ENCODE results near the gene KIAA1217.

DNA sequence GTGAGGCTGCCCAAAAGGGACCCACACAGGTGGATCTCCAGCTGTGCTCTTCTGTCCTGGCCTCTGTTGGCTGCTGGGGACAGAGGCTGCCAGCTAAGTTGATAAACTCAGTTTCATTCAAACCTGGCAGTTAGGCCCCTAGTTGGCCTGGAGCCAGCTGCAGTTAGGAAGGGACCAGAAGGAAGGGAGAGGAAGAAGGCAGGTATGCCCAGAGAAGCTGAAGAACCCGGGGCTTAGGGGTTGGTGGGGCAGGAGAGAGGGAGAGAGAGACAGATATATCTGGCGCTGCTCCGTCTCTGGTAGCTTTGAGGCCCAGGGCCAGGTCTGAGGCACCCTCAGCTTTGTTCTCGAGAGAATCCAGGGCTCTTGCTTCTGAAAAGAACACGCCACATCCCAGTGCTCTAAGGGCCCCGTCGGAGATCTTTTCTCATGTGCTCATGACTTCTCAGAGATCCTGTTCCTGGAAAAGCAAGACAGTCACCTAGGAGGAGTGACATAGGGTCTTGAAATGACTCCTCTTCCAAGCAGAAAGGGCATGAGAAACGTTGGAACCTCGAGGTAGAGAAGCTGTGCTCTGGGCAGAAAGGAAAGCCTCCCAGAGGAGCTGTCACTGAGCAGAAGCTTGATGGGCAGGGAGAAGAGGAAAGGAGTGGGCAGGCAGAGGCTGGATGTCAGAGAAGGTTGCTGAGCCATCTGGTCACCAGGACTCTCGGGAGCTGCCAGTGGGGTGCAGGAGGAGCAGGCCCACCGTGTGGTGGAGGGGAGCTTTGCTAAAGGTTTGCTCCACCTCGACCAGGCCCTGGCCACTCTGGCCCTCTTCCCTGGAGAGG, 361.1 kb downstream of the KIAA1217 start:
- TF ChIP-seq POLR2A (IDR thresholded peaks at IDR 0.05) = no peak
- TF ChIP-seq, protein P1, sequence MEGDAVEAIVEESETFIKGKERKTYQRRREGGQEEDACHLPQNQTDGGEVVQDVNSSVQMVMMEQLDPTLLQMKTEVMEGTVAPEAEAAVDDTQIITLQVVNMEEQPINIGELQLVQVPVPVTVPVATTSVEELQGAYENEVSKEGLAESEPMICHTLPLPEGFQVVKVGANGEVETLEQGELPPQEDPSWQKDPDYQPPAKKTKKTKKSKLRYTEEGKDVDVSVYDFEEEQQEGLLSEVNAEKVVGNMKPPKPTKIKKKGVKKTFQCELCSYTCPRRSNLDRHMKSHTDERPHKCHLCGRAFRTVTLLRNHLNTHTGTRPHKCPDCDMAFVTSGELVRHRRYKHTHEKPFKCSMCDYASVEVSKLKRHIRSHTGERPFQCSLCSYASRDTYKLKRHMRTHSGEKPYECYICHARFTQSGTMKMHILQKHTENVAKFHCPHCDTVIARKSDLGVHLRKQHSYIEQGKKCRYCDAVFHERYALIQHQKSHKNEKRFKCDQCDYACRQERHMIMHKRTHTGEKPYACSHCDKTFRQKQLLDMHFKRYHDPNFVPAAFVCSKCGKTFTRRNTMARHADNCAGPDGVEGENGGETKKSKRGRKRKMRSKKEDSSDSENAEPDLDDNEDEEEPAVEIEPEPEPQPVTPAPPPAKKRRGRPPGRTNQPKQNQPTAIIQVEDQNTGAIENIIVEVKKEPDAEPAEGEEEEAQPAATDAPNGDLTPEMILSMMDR (IDR thresholded peaks at IDR 0.05) = no peak

Measured in adrenal gland (tissue), 5 donors.